HG03025 (cell line): Measurements from ENCODE around the gene MAGEA8.
A peak's percentile ranks its signal among the peaks of the same experiment; 100 is the strongest.
"Not testable (repeated sequence)": the region's sequence is repeated elsewhere in the genome, so short reads cannot be mapped to it uniquely, and the experiment has no call there.

Experiments used
- ATAC-seq: cut with Tn5 transposase; IDR thresholded peaks from one replicate; pipeline ENCODE4 v1.9.1; 2021; ENCODE audit warnings: mild to moderate bottlenecking, moderate library complexity; ENCODE audit not compliant: unreplicated experiment, low FRiP score

MAGEA8 gene

GRCh38 chrX:149898554-149898953 lies 17.6 kb downstream of the MAGEA8 start:
- no peak for ATAC-seq

- peak; percentile 93 for ATAC-seq
Measured at GRCh38 chrX:149903889-149904748, 23.1 kb downstream of the MAGEA8 start.

DNA sequence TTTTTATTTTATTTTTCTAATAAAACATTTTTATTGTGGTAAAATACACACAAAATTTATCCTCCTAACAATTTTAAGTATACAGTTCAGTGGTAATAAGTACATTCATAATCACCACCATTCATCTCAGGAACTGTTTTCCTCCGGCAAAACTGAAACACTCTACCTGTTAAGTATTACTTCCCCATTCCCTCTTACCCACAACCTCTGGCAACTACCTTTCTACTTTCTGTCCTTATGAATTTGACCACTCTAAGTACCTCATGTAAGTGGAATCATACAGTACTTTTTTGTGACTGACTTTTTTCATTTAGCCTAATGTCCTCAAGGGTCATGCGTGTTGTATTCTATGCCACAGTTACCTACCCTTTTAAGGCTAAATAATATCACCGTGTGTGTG lies 27.3 kb downstream of the MAGEA8 start:
- no peak for ATAC-seq

- no peak for ATAC-seq
Measured at GRCh38 chrX:149908727-149909126, 27.7 kb downstream of the MAGEA8 start.

GRCh38 chrX:149909324-149910177 lies 28.6 kb downstream of the MAGEA8 start:
- no peak for ATAC-seq

- ATAC-seq: no peak
Measured at GRCh38 chrX:149910178-149910695, 29.3 kb downstream of the MAGEA8 start.

DNA sequence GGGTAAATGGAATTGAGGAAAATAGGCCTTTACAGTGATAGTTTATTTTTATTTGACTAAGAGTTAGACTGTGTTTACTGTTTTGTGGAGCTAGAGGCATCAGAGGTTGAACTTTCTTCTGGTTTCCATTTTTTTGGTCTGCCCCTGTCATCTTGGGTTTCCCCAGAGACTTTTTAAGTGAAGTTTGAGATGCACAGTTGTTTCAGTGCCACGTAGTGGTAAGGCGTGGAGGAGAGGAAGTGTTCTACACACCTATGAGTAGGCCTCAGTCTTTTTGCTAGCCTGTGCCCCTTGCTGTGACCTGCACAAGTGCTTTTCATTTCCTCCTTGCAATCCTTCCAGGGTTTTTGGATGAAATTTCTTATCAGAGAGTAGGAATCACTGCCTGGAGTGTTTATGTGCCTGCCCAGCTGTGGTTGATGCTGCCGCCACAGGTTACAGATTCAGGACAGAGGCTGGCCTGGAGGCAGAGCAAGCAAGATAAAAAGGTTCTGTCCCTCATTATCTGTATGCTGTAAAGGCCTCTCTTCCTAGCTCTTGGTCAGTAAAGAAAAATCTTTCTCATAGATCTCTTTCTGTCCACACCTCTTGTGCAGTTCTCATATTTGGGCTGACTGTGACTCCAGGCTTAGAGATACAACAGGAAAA lies 35.9 kb downstream of the MAGEA8 start:
- ATAC-seq: no peak

GRCh38 chrX:149923836-149924235 lies 42.9 kb downstream of the MAGEA8 start:
- not testable (repeated sequence) for ATAC-seq

GRCh38 chrX:149924434-149924833 lies 43.5 kb downstream of the MAGEA8 start:
- ATAC-seq: not testable (repeated sequence)

- ATAC-seq: not testable (repeated sequence)
Measured at GRCh38 chrX:149927245-149927963, 46.4 kb downstream of the MAGEA8 start.

GRCh38 chrX:149927964-149928258 lies 46.9 kb downstream of the MAGEA8 start:
- not testable (repeated sequence) for ATAC-seq

GRCh38 chrX:149928635-149929034 lies 47.7 kb downstream of the MAGEA8 start:
- not testable (repeated sequence) for ATAC-seq

GRCh38 chrX:149929400-149929799 lies 48.4 kb downstream of the MAGEA8 start, which contains the start of gene HSFX4:
TSS of gene HSFX4 (plus strand) at chrX:149929573. CDS start at chrX:149929645, 72 bp downstream.
- not testable (repeated sequence) for ATAC-seq

GRCh38 chrX:149931355-149931754 lies 50.4 kb downstream of the MAGEA8 start:
- ATAC-seq: not testable (repeated sequence)

DNA sequence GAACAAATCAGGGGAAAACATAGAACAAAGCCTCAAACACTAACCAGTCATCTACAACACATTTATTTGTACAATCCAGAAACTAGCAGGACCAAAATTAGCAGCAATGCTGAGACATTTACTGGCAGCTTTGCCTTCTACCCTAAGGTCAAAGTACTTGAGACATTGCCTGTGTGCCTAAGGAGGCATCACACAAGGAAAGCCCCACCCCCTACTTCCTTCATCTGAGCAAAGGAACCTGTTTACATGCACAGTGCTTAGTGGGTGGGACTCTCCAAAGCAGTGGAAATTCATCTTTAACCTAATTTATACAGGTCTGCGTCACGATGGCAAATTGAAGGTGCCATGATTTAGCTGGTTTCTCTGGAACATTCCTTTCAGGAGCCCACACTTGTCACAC lies 51.2 kb downstream of the MAGEA8 start:
- ATAC-seq: not testable (repeated sequence)

DNA sequence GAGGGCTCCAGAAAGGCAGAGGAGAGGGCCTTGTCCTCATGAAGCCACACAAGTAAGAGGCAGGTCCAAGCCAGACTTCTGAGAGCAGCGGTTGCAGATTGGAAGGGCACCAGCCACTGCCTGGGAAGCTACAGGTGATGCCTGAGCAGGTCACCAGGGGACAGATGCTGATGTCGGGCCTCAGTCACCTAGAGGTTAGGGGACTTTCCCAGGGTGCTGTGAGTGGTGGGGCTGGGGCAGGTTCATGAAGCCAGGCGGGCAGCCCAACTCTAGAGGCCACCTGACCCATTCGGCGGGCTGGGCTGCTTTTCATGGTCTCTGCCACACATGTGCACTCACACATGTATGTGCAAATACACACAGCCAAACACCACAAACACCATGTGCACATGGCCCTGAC lies 52.0 kb downstream of the MAGEA8 start:
- not testable (repeated sequence) for ATAC-seq

DNA sequence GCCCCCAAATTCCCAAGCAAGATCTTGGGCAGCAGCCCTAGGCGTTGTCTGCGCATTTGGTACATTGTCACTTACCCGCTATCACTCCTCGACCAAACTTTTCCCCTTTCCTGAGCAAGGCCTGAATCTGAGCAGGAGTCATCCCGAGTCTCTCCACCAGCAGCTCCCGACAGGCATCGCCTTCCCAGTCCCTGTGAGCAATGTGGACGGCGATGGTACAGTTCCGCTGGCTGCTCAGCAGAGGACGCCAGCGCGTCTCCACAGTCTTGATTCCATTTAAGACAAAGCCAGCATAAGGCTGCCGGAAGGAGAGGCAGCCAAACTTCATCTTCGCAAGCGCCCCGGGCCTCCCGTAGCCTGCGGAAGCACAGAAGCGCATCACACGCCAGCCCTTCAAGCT lies 52.6 kb downstream of the MAGEA8 start:
- not testable (repeated sequence) for ATAC-seq
